KOPT-K1 (cell line): ENCODE results near the gene TMEM178A.

ENCODE experiments used
- H3K27ac ChIP-seq: fragments of 200-600 bp; sonication (generic); 2 replicates; pipeline ENCODE4 v1.5.1; 2016; ENCODE audit warnings: antibody characterized with exemption, mild to moderate bottlenecking, low read depth, low read length; ENCODE audit not compliant: poor library complexity, severe bottlenecking
- H3K36me3 ChIP-seq: fragments of 200-600 bp; sonication (generic); 2 replicates; pipeline ENCODE4 v1.5.1; 2017; ENCODE audit warnings: antibody characterized with exemption, mild to moderate bottlenecking, low read length, moderate library complexity; ENCODE audit not compliant: insufficient read depth
- H3K9me3 ChIP-seq: fragments of 200-600 bp; sonication (generic); 2 replicates; pipeline ENCODE4 v1.5.1; 2017; ENCODE audit warnings: antibody characterized with exemption, low read length, mild to moderate bottlenecking; ENCODE audit not compliant: insufficient read depth, poor library complexity, severe bottlenecking

TMEM178A gene

DNA sequence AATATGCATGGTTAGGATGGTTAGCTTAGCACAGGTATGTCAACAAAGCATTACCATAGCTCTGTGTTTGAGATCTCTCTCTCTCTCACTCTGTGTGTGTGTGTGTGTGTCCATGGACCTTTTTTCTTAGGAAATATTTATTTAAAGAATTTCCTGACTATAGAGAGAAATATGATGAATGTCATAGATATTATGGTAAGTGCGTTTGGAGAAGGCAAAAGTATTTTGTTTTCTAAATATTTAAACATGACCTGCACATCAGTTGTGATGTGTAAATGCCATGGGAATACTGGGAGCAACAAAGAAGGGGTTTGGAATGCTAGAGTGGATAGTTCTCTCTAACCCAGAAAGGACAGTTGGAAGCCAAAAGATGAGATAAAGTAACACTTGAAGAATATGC, 3.9 kb upstream of the TMEM178A start:
- Histone ChIP-seq H3K27ac (no peak overlapping the region), H3K9me3 (peaks cover 25% of the 10 kb centered on the region), H3K36me3 (no peaks in the 10 kb centered on the region)

DNA sequence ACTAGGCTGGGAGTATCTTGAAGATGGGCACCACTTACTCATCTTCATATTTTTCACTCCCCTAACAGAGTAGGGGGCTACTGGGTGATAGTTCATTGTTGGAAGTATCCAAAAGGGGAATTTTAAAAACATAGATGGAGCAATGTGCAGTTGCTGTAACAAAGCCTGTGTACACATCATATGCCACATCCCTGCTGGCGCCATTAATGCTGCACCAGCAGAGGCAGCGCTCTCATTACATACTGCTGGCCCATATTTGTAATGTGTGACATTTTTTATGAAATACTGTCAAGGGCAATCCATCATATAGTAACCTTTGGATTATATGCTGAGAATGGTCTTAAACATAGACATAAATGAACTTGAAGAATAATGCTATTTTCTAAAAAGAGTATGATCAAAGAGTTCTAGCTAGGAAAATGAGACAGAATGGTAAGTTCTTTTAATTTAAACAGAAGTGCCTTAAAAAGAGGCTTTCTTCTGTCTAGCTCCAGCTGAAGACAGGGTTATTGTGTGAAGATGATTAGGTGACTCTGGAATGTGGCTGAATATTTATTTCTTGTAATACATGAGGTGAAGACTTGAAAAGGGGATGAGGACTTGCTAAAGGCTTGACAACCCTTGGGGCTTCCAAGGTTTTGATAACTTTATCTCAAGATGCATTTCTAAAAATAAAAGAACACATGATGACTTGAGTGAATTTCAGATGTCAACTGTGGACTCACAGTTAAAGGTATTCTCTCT, 2.4 kb upstream of the TMEM178A start:
- H3K27ac ChIP-seq, result no peak overlapping the region
- no peaks in the 10 kb centered on the region for H3K36me3 ChIP-seq
- peaks cover 26% of the 10 kb centered on the region for H3K9me3 ChIP-seq

DNA sequence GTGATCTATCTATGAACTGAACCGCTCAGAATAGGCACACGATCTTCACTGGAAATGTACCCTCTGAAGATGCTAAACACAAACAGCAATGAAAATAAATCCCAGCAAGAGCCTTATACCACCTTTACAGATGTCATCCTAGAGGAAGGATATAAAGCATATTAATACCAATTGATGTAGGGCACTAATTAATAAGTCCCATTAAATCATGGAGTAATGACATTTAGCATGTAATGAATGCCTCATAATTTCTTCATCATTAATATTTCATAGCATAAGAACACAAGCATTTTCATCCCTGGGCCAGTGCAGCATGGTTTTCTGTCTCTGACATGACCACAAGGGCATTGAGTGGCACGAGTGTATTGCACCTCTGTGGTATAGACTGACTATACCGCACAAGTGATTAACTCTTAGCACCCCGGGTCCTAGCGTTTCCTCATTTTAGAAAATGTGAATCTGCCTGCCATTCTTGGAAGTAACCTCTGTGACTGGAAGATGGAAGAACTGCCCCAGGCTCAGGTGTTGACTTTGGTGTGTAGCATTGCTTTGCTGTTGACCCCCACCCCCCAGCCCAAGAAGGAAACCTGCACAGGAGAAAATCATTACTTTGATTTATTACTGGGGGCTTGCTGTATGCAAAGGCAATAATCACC, 1.4 kb upstream of the TMEM178A start:
- Histone ChIP-seq H3K36me3 (no peaks in the 10 kb centered on the region), H3K9me3 (peaks cover 26% of the 10 kb centered on the region), H3K27ac (no peak overlapping the region)

DNA sequence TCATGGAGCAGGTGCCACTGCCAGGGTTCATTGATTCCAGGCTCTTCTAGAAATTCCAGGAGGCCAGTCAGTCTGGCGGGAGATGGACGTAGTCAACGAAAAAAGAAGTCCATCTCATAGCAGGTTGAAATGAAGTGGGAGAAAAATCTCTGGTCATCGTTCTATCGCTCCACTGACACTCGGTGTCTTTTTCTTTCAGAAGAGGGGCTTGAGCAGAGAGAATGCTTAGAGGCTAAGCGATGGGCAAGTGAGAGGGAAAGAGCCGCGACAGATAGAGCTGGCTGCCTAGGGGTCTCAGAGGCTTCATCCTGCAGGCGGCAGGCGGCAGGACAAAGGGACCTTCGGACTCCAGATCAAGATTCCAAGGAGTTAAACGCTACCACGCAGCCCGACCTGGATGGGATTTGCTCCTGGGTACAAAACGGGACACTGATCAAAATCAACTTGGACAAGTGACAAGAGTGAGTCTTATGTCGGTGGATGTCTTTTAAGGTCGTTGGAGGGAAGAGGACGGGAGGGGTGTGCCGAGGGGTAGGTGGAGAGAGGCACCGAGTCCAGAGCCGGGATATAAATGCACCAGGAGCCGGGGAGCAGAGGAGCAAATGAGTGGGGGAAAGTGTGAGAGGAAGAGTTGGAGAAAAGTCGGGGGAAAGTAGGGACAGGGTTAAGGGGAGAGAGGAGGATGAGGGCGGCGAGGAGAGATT, 677 bp upstream of the TMEM178A start:
- Histone ChIP-seq H3K9me3 (peaks cover 26% of the 10 kb centered on the region), H3K36me3 (no peaks in the 10 kb centered on the region), H3K27ac (no peak overlapping the region)

DNA sequence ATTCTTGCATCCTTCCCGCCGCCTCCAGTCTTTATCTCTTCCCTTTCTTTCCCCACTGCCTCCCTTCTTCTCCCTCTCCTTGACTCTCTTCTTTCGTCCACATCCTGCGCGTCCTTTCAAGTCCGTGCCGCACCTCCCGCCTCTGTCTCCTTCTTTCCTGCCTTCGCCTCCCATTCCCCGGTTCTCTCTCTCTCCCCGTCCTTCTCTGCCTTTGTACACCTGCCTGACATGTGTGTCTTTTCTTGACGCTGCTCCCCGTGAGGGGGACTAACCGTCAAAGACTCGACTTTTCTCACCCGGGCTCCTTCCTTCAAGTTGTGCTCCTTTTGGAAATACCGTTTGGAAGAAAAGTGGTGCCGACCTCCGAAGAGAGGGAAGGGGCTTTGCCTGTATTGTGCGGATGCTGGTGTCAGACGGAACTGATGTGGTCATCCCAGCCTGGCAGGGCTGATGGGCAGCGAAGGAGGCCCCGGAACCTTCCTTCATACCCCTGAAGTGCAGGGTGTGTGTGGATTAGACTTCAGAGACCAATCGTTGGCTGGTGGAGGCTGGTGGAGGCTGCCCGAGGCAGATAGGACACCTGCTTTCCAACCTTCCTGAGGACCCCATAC, 879 bp downstream of the TMEM178A start:
- Histone ChIP-seq H3K27ac (no peak overlapping the region), H3K36me3 (no peaks in the 10 kb centered on the region), H3K9me3 (peaks cover 26% of the 10 kb centered on the region)

DNA sequence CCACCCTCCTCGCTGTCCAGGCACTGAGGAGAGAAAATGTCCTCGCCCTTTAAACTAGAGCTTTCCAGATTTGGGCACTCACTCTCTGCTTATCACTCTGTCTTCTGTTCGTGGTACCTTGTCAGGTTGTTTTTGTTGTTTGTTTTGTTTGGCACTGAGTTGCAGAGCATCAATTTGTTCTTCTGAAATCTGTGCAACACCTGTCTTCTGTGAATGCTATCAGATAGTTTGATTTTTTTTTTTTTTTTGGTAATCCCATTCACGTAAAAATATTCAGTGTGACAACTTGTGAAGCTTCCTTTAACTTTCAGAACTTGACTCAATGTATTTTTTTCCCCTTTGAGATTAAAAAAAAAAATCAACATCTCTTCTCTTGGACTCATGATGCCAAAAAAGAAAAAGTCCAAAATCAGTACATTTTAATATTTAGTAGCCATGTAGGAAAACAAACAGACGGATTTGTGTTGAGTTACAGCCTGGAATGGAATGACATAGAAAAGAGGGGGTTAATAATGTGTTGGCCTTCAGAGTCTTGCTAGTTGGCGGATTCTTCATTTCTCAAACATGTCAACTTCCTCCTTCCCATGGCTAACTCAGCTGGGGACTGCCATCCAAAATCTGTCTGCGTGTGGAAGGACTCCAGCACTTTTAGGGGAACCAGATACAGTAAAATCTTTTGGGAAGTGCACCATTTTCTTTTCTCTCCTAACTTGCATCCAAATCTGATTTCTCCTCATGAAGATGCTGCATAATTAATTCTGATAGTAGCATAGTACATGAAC, 1.6 kb downstream of the TMEM178A start:
- Histone ChIP-seq H3K27ac (no peak overlapping the region), H3K9me3 (peaks cover 26% of the 10 kb centered on the region), H3K36me3 (no peaks in the 10 kb centered on the region)

DNA sequence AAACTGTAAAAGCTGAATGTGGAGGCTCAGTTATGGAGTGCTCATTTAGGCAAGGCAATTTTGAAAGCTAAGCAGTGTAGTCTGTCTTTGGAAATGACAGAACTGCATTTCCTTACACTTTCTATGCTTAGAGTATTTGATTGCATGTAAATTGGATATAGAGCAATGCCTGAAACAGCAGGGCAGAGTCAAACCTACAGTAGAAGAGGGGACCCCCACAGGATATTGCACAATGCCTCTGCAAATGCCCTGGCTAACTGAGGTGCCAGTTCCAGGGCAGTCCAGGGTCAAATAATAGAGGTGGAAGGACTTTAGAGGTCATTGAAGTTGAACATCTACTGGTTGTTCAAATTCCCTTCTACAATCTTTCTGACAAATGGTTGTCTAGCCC, 2.2 kb downstream of the TMEM178A start:
- Histone ChIP-seq H3K27ac (no peak overlapping the region), H3K9me3 (peaks cover 26% of the 10 kb centered on the region), H3K36me3 (no peaks in the 10 kb centered on the region)

DNA sequence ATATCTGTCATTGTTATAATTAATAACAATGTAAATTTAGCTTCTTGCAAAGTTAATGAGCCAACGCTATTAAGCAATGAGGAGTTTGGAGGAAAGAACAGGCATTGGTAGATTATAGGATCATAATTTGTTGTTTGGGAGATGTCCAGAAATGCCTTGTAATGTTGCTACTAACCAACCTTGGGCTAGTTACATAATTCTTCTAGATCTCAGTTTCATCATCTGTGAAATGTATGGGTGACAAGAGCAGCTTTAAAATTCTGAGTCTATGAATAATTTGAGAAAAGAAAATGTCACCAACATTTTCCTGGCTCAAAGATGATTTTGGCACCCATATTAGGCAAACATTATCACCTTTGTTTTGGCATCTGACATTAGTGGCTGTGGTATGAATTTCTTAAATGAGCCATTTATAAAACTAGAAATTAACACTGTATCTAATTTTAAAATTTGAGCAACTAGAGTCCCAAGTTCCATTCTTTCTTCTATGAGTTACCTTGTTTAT, 2.9 kb downstream of the TMEM178A start:
- peaks cover 26% of the 10 kb centered on the region for H3K9me3 ChIP-seq
- H3K36me3 ChIP-seq, result no peaks in the 10 kb centered on the region
- H3K27ac ChIP-seq, result no peak overlapping the region

DNA sequence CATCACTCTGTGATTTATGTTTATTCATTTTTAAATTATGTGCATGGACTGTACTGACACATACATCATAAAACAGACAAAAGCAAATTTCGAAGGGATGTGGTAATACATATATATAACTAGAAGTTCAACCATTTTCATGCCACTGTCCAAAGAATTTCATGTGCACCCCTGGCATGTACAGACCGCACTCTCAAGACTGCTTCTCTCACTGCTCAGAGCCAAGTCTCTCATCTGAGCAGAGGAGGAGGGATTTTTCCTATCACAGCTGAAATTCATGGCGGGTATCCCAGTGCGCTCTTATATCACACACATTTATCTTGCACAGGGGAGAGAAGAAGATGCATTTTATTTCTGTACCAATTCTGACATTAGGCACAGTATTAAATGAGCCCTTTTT, 5.9 kb downstream of the TMEM178A start:
- Histone ChIP-seq H3K9me3 (peaks cover 3% of the 10 kb centered on the region), H3K27ac (no peak overlapping the region)

DNA sequence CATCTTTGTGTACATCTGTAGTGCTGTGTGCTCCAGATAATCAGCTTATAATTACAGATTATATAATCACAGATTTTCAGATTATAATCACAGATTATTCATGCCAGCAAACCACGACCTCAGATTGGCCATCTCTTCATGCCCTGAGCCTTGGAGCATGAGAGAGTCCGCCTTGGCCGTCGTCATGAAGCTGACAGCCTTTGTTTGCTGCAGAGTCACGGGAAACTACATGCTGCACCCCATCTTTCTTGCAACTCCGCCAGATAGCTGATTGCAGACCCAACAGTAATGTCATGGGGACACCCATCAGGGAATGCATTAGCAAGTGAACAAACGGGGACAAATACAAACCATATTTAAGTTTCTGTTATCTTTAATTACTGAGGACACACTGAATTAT, 7.3 kb downstream of the TMEM178A start:
- no peaks in the 10 kb centered on the region for H3K36me3 ChIP-seq
- H3K9me3 ChIP-seq, result no peaks in the 10 kb centered on the region
- H3K27ac ChIP-seq, result no peak overlapping the region

More for the DNA sequence above, 5.9 kb downstream of the TMEM178A start:
- H3K36me3 ChIP-seq, result no peaks in the 10 kb centered on the region

DNA sequence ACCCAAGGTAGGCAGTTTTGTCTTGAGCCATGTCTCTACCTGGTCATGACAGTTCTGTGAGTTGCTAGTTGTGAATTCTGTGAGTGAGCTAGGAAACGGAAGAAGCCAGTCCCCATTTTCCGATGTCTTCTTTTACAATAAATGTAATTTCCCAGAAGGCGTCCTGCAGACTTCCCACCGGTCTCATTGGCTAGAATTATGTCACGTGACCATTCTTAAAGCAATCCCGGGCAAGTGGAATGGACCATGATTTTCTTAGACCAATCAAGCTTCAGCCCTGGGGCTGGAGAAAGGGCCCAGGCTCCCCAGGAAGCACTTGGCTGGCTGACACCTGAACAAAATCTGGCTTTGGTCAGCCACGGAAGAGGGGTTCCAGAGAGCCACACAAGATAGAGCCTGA, 10.6 kb downstream of the TMEM178A start:
- Histone ChIP-seq H3K27ac (no peak overlapping the region), H3K9me3 (peaks cover 3% of the 10 kb centered on the region), H3K36me3 (no peaks in the 10 kb centered on the region)

DNA sequence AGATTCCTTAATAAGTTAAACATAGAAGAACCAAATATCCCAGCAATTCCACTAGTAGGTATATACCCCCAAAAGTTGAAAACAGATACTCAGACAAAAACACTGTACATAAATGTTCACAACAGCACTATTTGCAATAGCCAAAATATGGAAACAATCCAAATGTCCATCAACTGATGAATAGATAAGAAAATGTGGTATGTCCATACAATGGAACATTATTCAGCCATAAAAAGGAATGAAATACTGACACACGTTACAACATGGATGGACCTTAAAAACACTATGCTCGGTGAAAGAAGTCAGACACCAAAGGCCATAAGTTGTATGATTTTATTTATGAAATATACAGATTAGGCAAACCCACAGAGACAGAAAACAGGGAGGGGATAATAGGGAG, 12.5 kb downstream of the TMEM178A start:
- Histone ChIP-seq H3K9me3 (peaks cover 3% of the 10 kb centered on the region), H3K36me3 (no peaks in the 10 kb centered on the region), H3K27ac (no peak overlapping the region)

DNA sequence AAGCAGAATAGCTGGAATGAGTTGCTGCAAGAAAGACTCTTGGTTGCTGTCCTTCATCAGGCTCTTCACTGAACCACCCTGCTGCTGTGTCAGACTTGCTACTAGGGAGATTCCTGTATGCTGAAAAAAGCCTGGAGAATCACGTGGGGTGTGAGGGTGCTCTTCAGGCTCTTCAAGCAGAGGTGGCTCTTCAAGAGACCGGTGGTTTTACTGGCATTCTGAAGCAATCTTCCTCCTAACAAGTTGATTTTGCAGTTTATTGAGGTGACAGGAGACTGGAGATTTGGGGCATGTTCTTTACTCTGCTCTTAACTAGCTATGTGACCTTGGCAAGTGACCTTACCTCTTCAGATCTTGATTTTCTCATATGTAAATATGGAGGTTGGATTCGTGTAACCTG, 14.1 kb downstream of the TMEM178A start:
- no peak overlapping the region for H3K27ac ChIP-seq
- H3K36me3 ChIP-seq, result no peaks in the 10 kb centered on the region
- H3K9me3 ChIP-seq, result peaks cover 3% of the 10 kb centered on the region

DNA sequence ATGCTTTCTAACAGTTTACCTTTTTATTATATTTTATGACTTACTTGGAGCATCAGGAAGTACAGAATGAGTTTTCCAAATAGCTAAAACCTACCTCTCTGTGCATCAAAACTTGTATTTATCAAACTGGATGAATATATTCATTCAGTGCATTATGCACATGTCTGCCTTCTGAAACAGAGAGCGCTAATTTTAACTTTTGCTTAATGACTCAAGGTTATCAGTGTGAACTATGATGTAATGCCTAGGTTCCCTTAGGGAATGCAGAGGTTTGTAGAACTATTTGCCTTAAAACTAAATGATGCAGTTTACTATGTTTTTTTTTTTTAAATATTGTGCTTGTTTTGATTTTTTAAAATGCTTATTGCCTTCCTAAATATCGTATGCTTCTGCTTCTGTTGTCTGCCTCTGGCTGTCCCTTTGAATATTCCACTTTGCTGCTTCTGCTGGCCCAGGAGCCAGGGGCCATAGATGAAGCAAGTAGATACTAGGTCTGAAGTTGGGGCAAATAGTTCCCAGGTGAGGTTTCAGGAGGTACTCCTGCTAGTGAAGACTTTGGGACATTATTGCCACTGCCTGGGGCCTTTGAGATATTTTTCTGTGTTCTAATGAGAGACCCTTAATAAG, 16.5 kb downstream of the TMEM178A start:
- Histone ChIP-seq H3K36me3 (no peaks in the 10 kb centered on the region), H3K9me3 (peaks cover 3% of the 10 kb centered on the region), H3K27ac (no peak overlapping the region)
